ENCODE results near the gene TMEM203.

DNA sequence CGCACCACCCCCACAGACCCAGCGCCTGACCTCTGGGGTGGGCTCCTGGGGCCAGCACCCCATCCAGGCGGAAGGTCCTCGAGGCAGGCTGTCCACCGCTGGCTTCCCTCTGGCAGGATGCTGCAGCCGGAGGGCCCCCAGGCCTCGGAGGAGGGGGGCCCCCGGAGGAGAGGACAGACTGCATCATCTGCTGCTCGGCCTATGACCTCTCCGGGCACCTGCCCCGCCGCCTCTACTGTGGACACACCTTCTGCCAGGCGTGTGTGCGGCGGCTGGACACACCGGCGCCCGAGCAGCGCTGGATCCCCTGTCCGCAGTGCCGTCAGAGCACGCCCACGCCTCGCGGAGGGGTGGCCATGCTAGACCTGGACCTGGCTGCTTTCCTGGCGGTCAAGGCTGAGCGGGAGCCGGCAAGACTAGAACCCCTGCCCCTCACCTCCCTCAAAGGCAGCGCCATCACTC, 23.1 kb upstream of the TMEM203 start:
- TF ChIP-seq, protein P1, sequence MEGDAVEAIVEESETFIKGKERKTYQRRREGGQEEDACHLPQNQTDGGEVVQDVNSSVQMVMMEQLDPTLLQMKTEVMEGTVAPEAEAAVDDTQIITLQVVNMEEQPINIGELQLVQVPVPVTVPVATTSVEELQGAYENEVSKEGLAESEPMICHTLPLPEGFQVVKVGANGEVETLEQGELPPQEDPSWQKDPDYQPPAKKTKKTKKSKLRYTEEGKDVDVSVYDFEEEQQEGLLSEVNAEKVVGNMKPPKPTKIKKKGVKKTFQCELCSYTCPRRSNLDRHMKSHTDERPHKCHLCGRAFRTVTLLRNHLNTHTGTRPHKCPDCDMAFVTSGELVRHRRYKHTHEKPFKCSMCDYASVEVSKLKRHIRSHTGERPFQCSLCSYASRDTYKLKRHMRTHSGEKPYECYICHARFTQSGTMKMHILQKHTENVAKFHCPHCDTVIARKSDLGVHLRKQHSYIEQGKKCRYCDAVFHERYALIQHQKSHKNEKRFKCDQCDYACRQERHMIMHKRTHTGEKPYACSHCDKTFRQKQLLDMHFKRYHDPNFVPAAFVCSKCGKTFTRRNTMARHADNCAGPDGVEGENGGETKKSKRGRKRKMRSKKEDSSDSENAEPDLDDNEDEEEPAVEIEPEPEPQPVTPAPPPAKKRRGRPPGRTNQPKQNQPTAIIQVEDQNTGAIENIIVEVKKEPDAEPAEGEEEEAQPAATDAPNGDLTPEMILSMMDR (conservative IDR thresholded peaks at IDR 0.05; ENCODE audit: low read depth in 2 of 2), result no peak
- no peak for TF ChIP-seq CREB1 (CRISPR knock-in tag; IDR thresholded peaks at IDR 0.05; ENCODE audit: low read depth)
- no peak for TF ChIP-seq POLR2AphosphoS5 (IDR thresholded peaks at IDR 0.05; ENCODE audit: low read depth)
- TF ChIP-seq, protein P2, sequence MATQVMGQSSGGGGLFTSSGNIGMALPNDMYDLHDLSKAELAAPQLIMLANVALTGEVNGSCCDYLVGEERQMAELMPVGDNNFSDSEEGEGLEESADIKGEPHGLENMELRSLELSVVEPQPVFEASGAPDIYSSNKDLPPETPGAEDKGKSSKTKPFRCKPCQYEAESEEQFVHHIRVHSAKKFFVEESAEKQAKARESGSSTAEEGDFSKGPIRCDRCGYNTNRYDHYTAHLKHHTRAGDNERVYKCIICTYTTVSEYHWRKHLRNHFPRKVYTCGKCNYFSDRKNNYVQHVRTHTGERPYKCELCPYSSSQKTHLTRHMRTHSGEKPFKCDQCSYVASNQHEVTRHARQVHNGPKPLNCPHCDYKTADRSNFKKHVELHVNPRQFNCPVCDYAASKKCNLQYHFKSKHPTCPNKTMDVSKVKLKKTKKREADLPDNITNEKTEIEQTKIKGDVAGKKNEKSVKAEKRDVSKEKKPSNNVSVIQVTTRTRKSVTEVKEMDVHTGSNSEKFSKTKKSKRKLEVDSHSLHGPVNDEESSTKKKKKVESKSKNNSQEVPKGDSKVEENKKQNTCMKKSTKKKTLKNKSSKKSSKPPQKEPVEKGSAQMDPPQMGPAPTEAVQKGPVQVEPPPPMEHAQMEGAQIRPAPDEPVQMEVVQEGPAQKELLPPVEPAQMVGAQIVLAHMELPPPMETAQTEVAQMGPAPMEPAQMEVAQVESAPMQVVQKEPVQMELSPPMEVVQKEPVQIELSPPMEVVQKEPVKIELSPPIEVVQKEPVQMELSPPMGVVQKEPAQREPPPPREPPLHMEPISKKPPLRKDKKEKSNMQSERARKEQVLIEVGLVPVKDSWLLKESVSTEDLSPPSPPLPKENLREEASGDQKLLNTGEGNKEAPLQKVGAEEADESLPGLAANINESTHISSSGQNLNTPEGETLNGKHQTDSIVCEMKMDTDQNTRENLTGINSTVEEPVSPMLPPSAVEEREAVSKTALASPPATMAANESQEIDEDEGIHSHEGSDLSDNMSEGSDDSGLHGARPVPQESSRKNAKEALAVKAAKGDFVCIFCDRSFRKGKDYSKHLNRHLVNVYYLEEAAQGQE (IDR thresholded peaks at IDR 0.05; ENCODE audit: unreplicated experiment), result no peak
- no peak for TF ChIP-seq EZH2phosphoT487 (IDR thresholded peaks at IDR 0.05; ENCODE audit: unreplicated experiment)
